DMS153 (cell line): ENCODE data around the gene KREMEN2.

Experiments
- DNase-seq: peaks from one replicate; lab custom pipeline; 2025; lab: John Stamatoyannopoulos, UW

KREMEN2 gene

GRCh38 chr16:2964475-2965336 lies 631 bp downstream of the KREMEN2 start:
- DNase-seq, result peak; percentile 60

- DNase-seq, result no peak
Measured at GRCh38 chr16:2966043-2966807, 2.1 kb downstream of the KREMEN2 start.

GRCh38 chr16:2966808-2967191 lies 2.7 kb downstream of the KREMEN2 start:
- no peak for DNase-seq

- DNase-seq, result no peak
Measured at GRCh38 chr16:2967211-2967631, 3.1 kb downstream of the KREMEN2 start.

- no peak for DNase-seq
Measured at GRCh38 chr16:2967721-2968161, 3.7 kb downstream of the KREMEN2 start.

- DNase-seq, result peak; percentile 76
Measured at GRCh38 chr16:2968368-2968737, 4.3 kb downstream of the KREMEN2 start.

GRCh38 chr16:2968738-2969544 lies 4.9 kb downstream of the KREMEN2 start, which contains the start of gene PAQR4:
Gene PAQR4, plus strand, starts transcription at chr16:2969348. Its CDS starts 327 bp downstream, at chr16:2969675.
- DNase-seq, result peak; percentile 88

GRCh38 chr16:2969545-2970521 lies 5.8 kb downstream of the KREMEN2 start:
- DNase-seq, result peak; percentile 42

GRCh38 chr16:2970563-2970962 lies 6.5 kb downstream of the KREMEN2 start:
- no peak for DNase-seq

- DNase-seq, result no peak
Measured at GRCh38 chr16:2971134-2971984, 7.3 kb downstream of the KREMEN2 start.

GRCh38 chr16:2971985-2972784 lies 8.1 kb downstream of the KREMEN2 start:
- DNase-seq, result no peak

- DNase-seq, result no peak
Measured at GRCh38 chr16:2973093-2973492, 9.0 kb downstream of the KREMEN2 start.

GRCh38 chr16:2973605-2974318 lies 9.7 kb downstream of the KREMEN2 start:
- no peak for DNase-seq

- DNase-seq, result no peak
Measured at GRCh38 chr16:2974319-2975056, 10.4 kb downstream of the KREMEN2 start.

- DNase-seq, result no peak
Measured at GRCh38 chr16:2975161-2975795, 11.2 kb downstream of the KREMEN2 start.

GRCh38 chr16:2976201-2976600 lies 12.1 kb downstream of the KREMEN2 start:
- no peak for DNase-seq

GRCh38 chr16:2976673-2977072 lies 12.6 kb downstream of the KREMEN2 start:
- DNase-seq, result no peak
